Activated CD4-positive, alpha-beta T cell treated with anti-CD3 and anti-CD28 coated beads, Interleukin-2, amount 50 U/mL, for 24 hours (primary cell): Measurements from ENCODE around the gene ARHGAP6.
"Not testable (repeated sequence)": the region's sequence is repeated elsewhere in the genome, so short reads cannot be mapped to it uniquely, and the experiment has no call there.

Experiments used
- DNase-seq, 2 donors: peaks; one replicate each; pipeline ENCODE4 v3.0.0-alpha.2; 2020; ENCODE audit warnings: low read depth in 1 of 2, low spot score in 1 of 2

ARHGAP6 gene

DNA sequence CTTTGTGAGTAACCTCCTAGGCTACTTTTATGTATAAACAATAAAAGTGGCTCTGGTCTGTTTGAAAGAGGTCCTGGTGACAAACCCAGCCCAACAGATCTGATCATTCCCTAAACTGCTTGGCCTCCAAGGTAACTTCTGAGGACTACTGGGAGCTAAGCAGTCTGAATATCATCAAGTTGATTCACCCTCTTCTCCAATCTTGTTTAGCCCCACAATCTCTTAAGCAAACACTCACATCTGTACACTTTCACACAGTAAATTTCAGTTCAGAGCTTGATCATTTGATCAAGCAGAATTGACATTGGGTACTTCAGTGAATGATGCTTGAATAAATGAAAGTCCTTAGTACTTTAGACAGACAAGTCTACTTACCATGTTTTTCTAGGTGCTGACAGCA lies 479.9 kb downstream of the ARHGAP6 start:
- no peak for DNase-seq

GRCh38 chrX:11180571-11180970 lies 485.1 kb downstream of the ARHGAP6 start:
- no peak for DNase-seq

GRCh38 chrX:11172415-11172814 lies 493.3 kb downstream of the ARHGAP6 start:
- DNase-seq = no peak

DNA sequence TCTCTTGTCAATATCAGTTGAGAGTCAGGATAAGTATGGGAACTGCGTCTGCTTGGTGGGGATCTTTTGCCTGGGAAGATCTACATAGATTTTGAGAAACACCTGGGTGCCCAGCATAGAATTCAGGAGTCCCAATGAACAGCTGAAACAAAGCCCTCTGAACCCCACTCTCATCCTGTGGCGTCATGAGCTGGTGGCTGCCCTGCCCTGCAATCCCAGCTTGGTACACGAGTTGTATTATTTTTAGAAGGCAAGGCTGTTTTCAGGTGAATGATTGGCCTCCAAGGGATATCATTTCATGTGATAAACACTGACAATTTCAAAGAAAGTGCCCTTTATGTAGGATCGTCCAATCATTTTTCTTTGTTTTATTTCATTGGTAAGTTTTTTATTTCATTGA lies 493.8 kb downstream of the ARHGAP6 start:
- no peak for DNase-seq

- DNase-seq = no peak
These were observed 501.3 kb downstream of the ARHGAP6 start for GRCh38 chrX:11164433-11164832.

DNA sequence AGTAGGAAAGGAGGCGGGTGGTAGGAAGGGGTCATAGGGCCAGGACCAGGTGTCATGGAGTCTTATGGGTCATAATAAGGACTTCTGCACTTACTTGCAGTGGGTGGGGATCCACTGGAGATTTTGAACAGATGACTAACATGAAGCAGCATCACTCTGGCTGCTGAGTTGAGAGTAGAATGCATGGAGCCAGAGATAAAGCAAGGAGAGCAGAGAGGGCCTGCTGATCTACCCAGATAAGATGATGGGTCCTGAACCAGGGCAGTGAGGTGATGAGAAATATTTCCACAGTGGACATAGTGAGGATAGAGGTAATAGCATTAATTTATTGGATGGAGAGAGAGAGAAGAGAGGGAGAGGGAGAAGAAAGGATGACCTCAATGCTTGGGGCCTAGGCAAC lies 506.6 kb downstream of the ARHGAP6 start:
- no peak for DNase-seq

DNA sequence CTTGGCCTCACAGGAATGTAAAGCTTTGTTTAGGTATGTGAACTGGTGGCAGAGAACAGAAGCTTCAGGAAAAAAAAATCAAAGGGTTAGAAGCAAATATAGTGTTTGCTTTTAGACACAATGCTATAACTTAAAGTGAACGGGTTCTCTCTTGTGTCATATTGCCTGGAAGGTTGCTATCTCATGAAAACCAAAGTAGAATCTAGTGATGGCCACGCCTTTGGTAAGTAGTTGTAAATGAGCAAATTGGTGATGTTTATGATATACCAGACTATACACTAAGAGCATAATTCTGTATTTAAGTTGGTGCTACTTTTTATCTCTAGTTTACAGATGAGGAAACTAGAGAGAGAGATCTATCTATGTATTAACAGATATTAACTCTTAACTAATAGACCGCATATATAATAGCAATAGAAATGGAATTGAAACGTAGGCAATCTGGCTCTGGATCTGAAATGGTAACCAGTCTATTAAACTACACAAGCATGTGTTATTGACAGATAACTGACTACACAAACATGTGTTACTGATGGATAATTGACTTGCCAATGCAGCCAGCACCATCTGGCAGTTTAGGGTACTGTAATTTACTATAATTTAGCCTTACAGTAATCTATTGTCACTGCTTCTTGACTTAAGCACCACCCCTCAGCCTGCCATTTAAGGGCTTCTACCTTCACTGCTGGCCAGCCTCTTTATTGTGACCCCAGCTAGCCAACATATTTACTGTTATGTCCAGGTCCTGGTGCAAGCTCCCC lies 513.7 kb downstream of the ARHGAP6 start:
- no peak for DNase-seq

DNA sequence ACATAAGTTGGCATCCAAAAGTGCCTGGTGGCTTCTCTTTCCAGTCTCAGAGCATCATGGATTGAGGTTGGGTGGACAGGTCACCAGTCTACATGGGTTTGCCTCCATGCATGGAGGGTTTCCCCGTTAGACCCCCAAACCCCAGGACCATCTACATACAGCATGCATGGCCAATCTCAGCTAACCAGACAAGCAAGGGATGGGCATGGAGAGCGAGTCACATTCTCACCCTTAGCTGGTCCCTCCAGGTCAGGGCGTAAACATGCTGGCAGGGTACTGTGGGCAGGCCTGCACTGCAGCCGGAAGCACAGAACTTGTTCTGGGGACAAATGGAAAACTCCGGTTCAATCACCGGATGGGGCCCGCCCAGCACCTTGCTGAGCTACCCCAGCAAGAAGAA lies 517.3 kb downstream of the ARHGAP6 start:
- DNase-seq = no peak

GRCh38 chrX:11146411-11146810 lies 519.3 kb downstream of the ARHGAP6 start:
- no peak for DNase-seq

- DNase-seq = peak in 1 of 2 donors; percentile 53
These were observed 521.6 kb downstream of the ARHGAP6 start for GRCh38 chrX:11143931-11144678.

DNA sequence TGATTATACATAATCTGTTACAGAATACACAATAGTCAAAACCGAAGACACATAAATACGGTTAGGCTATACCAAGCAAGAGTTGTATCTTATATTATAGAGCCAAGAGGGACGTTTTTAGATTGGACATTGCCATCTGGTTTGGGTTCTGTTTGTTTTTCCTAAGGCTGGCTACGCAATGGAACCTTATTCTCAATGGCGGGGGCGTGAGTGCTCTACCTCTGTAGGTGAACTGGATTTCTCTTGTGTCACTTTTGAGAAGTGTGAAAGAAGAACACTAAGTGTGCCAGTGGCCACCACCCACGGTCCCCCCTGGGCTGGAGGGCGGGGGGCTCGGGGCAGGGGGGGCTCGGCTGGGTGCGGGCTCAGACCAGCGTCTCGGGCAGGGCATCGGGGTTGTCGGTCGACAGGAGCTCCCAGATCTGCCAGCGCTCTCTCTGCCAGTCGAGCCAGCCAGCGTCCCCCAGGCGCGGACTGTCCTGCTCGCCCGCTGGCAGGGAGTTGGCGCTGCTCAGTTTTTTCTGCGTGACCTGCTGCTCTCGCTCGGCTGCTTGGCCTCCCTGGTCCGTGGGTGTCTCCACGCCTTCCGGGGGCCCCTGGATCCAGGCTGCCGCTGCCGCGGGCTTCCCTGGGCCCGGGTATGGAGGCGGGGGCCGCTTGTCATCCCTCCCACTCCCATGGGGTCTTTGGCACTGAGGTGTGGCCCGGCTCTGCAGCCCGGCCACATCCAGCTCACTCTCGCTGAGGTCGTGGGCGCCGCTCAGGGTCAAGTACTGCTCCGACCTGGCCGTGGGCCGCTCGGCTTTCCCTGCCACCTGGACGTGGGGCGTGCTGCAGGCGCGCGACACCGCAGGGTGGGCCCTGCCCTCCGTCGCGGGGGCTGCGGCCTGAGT lies 527.0 kb downstream of the ARHGAP6 start:
- DNase-seq = no peak

GRCh38 chrX:11137543-11138139 lies 528.1 kb downstream of the ARHGAP6 start:
- DNase-seq = no peak

DNA sequence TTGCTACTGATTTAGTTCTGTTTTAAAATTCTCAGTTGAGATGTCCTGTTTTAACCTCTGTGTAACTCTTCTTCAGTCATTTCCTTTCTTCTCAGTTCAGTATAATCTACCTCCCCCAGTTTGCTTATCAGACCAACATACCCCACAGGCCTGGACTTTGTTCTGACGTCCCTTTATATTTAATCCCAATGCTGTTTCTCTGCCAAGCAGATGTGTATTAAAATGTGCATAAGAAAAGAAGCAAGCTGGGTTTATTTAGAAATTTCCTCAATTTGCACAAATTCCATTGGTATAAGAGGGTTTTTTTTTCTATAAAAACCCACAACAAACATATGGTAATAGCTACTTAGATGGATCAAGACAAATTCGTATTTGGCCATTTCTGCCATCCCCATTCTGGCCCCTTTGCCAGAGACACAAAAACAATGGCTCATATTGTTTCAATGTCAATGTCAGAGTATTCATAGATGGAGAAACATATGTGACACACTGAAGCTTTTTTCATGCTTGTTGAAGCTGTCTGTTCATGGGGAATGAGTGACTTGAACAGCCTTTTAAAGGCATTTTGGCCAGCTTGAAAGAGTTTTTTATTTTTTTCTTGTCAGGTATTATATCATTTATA lies 530.0 kb downstream of the ARHGAP6 start:
- no peak for DNase-seq

GRCh38 chrX:11131146-11131545 lies 534.6 kb downstream of the ARHGAP6 start:
- DNase-seq = no peak

DNA sequence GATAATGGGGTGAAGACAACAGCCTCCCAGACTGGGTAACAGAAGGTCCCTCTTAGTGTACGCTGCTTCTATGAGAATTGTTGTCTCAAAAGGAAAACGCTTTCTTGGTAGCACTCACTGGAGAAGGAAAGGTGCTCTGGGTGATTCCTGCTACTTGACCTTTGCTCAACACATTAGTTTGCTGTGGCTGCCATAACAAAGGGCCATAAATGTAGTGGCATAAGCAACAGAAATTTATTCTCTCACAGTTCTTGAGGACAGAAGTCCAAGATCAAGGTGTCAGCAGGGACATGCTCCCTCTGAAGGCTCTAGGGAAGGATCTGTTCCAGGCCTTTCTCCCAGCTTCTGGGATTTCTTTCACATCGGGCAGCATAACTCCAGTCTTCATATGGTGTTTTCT lies 535.6 kb downstream of the ARHGAP6 start:
- no peak for DNase-seq

DNA sequence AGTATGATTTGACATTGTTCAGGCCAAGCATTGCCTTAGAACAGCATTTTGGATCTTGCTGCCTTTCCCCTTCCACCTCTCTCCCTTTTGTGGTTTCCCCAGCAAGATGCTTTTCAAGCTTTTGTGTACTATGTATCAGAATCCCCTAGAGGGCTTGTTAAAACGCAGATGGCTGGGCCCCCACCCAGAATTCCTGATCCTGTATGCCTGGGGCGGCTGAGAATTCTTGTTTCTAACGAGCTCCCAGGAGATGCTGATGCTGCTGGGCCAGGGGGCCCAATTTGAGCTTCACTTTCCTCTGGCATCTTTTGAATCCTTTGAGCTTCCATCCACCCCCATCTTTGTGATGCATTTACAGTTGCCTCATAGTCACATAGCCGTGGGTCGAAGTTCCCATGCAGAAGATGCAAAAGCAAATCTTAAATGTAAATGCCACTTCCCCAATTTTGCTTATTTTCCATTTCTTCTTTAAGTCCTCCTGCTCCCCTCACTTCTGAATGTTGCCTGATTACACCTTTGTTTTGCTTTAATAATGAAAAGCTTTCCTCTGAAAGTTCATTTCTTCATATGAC lies 536.1 kb downstream of the ARHGAP6 start:
- DNase-seq = no peak

- no peak for DNase-seq
These were observed 540.7 kb downstream of the ARHGAP6 start for GRCh38 chrX:11125060-11125459.

DNA sequence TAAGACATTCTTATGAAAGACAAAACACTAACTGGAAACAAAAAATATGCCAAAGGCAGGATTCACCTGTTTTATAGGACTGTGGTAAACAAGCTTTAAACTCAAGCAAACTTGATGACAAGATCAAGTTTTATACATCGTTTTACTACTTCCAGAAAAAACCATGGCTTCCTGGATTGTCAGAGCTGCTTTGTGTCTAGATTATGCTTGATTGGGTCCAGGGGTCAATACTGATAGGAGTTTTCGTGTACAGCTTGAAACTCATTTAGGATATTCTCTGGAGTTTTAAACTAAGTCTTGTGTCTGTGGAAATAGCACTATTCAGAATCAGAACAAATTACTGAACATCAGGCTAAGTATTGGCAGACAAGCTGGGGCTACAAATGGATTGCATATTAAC lies 541.6 kb downstream of the ARHGAP6 start:
- DNase-seq = no peak

DNA sequence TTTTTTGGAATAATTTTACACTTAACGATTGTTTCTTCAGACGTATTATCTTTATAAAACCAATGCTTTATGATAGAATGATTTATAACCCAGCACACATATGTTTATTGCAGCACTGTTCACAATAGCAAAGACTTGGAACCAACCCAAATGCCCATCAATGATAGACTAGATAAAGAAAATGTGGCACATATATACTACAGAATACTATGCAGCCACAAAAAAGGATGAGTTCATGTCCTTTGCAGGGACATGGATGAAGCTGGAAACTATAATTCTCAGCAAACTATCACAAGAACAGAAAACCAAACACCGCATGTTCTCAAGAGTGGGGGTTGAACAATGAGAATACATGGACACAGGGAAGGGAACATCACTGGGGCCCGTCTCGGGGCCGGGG lies 542.6 kb downstream of the ARHGAP6 start:
- DNase-seq = not testable (repeated sequence)

GRCh38 chrX:11119313-11119943 lies 546.3 kb downstream of the ARHGAP6 start:
- DNase-seq = no peak
